GM04503 (cell line): ENCODE results near the gene IRF3.
"Not testable (repeated sequence)": the region's sequence is repeated elsewhere in the genome, so short reads cannot be mapped to it uniquely, and the experiment has no call there.

Experiments used
- DNase-seq: peaks from one replicate; pipeline ENCODE4 v3.0.0-alpha.2; 2012; ENCODE audit warnings: low read depth

Gene IRF3

DNA sequence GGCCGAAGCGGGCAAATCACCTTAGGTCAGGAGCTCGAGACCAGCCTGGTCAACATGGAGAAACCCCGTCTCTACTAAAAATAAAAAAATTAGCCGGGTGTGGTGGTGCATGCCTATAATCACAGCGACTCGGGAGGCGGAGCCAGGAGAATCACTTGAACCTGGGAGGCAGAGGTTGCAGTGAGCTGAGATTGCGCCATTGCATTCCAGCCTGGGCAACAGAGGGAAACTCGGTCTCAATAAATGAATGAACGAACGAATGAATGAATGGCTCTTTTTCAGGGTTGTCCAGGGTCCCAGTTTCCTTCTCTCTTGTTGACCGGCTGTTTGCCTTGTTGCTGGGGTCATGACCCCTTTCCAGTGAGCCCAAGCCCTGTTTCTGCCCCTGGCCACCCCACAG is 47.8 kb downstream of the IRF3 start:
- DNase-seq = not testable (repeated sequence)

DNA sequence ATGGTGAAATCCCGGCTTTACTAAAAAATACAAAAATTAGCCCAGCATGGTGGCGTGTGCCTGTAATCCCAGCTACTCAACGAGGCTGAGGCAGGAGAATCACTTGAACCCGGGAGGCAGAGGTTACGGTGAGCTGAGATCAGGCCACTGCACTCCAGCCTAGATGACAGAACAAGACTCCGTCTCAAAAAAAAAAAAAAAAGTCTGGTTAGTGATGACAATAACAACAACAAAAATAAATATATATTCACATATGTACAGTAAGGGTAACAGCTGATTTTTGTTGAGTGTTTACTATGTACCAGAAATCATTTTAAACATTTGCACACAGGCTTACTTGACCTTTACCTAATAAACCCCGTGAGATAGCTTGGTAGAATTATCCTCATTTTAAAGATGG is 48.7 kb downstream of the IRF3 start:
- DNase-seq = no peak

DNA sequence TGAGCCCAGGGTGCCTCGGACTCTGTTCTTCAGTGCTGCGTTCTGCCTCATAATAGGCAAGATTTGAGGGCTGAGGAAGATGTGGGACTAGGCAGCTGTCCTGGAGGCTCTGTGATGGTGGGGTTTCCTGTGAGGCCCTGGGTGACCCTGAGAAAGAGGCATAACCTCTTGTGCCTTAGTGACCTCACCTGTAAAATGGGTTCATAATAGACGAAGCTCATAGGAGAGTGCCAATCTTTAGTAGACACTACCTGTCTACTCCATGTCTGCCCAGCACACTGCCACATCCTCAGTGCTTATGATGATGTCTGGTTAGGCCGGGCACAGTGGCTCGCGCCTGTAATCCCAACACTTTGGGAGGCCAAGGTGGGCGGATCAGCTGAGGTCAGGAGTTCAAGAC is 49.1 kb downstream of the IRF3 start:
- DNase-seq = no peak

DNA sequence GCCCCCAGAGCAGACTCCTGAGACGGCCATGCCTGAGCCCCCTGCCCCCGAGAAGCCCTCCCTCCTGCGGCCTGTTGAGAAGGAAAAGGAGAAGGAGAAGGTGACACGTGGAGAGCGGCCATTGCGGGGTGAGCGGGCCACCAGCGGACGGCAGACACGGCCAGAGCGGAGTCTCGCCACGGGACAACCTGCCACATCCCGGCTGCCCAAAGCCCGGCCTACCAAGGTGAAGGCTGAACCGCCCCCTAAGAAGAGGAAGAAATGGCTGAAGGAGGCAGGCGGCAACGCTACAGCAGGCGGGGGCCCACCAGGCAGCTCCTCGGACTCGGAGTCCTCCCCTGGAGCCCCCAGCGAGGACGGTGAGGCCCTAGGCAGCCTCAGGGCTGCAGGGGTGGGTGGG is 49.8 kb downstream of the IRF3 start:
- DNase-seq = no peak

DNA sequence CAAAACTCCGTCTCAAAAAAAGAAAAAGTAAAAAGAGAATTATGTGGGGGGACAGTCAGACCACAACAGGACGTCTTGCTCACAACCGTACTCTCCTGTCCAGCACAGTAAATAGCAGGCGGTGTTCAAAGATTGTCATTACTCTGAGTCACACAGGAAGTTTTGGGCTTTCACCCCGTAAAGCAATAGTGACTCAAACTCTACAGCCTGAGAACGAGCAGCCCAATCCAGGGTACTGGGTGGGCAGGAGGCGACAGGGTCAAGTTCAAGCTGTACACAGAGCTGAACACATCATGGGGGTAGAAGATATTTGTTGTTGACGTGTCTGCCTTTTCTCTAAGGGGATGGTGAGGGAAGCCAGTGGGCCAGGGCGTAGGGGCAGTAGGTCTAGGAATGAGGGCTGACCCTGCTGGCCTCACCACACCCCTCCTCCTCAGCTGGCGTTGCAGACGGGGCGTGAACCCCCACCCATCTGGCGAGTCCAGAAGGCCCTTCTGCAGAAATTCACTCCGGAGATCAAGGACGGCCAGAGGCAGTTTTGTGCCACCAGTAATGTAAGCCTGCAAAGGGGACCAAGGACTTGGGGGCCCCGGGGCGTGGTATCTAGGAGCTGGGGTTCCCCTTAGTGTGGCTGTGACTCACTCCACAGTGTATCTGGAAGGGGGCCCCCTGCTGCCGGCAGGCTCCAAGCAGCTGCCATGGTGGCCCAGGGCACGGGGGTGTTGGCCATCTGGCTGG is 51.4 kb downstream of the IRF3 start:
- DNase-seq = no peak

DNA sequence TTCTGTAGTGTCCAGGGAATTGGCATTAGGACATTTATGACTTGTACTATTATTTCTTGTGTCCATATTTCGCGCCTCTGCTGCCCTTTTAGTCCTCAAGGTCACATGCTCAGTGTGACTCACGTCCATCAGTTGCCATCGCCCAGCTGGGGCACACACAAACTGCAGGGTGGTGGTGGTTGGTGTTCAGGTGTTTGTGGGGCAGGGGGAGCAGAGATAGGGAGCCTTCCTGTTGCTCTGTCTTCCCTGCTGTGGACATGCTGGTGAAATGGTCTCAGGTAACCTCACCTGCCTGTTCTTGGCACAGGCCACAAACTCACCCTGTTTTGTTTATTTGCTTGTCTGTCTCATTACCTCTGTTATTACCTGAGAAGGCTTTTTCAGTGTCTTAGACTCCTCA is 52.3 kb downstream of the IRF3 start:
- no peak for DNase-seq
